GM13976 (cell line): ENCODE results near the gene TUBB3.

Experiments
- DNase-seq: peaks from one replicate; pipeline ENCODE4 v3.0.0; 2012; ENCODE audit warnings: low spot score
- CTCF ChIP-seq: IDR thresholded peaks from 2 replicates; pipeline ENCODE4 v1.5.1; 2012; ENCODE audit warnings: borderline replicate concordance, mild to moderate bottlenecking; ENCODE audit not compliant: insufficient read depth; ENCODE audit errors: extremely low read depth, missing control alignments, control extremely low read depth
- in situ Hi-C: fragments of 300-500 bp; cut with MboI; formaldehyde crosslinking; loops from one replicate; pipeline ENCODE4 v1.12.0; 2022; ENCODE audit warnings: low sequenced_read_pairs, mixed read lengths, inconsistent platforms; ENCODE audit not compliant: unreplicated experiment

TUBB3 gene

GRCh38 chr16:89893642-89894548, 29.2 kb upstream of the TUBB3 start:
- in situ Hi-C loops, result no loop called here
- TF ChIP-seq CTCF, result no peak
- DNase-seq, result no peak

GRCh38 chr16:89895482-89896250, 27.5 kb upstream of the TUBB3 start:
- DNase-seq, result no peak
- TF ChIP-seq CTCF, result no peak
- in situ Hi-C loops, result no loop called here

GRCh38 chr16:89897204-89897603, 25.9 kb upstream of the TUBB3 start:
- DNase-seq, result no peak
- no peak for TF ChIP-seq CTCF
- in situ Hi-C loops, result no loop called here

GRCh38 chr16:89898201-89898967, 24.8 kb upstream of the TUBB3 start:
- no peak for TF ChIP-seq CTCF
- in situ Hi-C loops, result no loop called here
- no peak for DNase-seq

- no peak for TF ChIP-seq CTCF
- in situ Hi-C loops, result no loop called here
- DNase-seq, result no peak
Observed at GRCh38 chr16:89899879-89900481, 23.2 kb upstream of the TUBB3 start.

GRCh38 chr16:89900885-89901284, 22.3 kb upstream of the TUBB3 start:
- in situ Hi-C loops, result no loop called here
- no peak for TF ChIP-seq CTCF
- DNase-seq, result no peak
